HG02642 (cell line): ENCODE measurements around the gene OS9.
"Not testable (repeated sequence)": the region's sequence is repeated elsewhere in the genome, so short reads cannot be mapped to it uniquely, and the experiment has no call there.

ENCODE experiments used
- ATAC-seq: cut with Tn5 transposase; IDR thresholded peaks from one replicate; pipeline ENCODE4 v1.9.1; 2021; ENCODE audit warnings: mild to moderate bottlenecking; ENCODE audit not compliant: unreplicated experiment, poor library complexity

OS9 gene

DNA sequence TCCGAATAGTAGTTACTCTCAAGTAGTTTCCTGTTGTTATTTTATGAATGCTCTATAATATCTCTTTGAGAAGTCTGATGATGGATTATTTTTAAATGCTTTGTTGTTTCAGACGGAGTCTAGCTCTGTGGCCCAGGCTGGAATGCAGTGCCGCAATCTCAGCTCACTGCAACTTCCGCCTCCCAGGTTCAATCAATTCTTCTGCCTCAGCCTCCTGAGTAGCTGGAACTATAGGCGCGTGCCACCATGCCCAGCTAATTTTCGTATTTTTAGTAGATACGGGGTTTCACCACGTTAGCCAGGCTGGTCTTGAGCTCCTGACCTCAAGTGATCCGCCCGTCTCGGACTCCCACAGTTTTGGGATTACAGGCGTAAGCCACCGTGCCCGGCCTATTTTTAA is 1.4 kb upstream of the OS9 start:
- ATAC-seq = no peak

DNA sequence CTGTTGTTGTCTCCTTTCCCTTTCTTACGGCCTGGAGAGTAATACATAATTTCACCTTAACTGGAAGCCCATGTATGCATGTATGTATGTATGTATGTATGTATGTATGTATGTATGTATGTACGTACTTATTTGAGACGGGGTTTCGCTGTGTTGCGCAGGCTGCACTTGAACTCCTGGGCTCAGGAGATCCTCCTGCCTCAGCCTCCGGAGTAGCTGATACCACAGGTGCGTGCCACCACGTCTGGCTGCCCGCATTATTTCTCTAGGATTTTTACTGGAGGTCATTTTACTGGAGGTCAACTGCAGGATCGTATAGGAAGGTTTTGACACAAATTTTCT is 644 bp upstream of the OS9 start:
- ATAC-seq = no peak

DNA sequence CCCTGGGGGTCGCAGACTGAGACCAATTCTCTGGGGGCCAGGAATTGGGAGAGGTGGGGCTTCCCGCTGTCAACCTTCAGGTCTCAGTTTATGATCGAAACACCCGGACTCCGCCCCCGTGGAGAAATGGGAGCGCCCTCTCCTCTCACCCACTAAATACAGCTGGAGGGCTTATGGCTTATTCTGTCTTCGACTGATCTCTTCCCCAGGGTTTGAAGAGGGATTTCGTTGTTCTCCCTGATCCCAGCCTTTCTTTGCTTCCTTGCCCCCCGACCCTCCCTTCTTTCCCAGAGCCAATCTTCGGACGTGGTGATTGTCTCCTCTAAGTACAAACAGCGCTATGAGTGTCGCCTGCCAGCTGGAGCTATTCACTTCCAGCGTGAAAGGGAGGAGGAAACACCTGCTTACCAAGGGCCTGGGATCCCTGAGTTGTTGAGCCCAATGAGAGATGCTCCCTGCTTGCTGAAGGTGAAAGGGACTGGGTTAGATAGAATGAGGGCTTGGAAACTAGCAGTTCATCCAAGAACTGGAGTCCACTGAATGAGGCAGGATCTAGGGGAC is 607 bp downstream of the OS9 start:
- no peak for ATAC-seq

DNA sequence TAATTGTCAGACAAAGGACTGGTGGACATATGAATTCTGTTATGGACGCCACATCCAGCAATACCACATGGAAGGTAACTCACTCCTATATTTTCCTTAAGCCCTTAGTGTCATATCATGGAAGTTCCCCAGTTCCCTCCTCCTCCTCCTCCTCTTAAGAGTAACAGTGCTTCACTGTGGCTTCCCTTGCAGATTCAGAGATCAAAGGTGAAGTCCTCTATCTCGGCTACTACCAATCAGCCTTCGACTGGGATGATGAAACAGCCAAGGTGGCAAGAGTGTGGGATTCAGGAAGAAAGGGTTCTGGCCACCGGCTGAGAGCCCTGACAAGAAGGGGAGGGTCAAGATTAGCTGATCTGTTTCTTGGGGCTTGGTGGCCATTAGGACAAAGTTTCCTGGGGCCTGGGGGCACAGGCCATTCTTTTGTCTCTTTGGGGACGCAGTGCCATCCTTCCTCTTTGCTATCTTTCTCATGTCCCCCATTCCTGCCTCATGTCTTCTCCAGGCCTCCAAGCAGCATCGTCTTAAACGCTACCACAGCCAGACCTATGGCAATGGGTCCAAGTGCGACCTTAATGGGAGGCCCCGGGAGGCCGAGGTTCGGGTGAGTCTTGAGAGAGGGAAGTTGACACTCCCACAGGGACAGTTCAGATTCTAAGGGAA is 2.0 kb downstream of the OS9 start:
- no peak for ATAC-seq

DNA sequence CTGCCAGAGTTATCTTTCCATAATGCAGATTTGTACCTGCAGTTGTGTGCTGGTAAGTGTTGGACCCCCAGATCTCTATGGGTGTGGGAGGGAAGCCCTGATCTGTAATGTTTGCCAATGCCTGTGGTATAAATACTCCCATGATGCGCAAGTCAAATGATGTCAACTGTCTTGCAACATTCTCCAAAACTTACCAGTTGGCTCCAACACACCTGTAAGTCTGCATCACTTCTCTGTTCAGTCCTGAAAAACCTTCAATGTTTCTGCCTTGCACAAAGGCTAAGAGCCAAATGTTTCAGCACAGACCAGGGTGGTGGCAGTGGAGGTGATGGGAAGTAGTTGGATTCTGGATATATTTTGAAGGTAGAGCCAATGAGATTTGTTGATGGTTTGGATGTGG is 3.1 kb downstream of the OS9 start:
- ATAC-seq = no peak

DNA sequence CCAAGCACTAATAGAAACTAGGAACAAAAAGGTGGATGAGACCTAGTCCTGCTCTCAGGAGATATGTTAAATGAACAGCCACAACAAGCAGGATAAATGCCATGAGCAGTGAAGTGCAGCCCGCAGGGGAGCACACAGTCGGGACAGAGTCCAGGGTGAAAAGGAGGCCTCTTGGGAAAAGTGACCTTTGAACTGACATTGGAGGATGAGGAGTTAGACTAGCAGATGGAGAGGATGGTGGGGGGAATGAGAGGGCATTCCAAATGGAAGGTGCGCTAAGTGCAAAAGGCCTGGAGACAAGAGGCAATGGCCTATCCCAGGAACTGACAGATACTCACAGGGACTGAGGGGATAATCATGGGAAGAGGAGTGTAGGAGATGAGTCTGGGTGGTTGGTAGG is 4.5 kb downstream of the OS9 start:
- ATAC-seq = no peak

DNA sequence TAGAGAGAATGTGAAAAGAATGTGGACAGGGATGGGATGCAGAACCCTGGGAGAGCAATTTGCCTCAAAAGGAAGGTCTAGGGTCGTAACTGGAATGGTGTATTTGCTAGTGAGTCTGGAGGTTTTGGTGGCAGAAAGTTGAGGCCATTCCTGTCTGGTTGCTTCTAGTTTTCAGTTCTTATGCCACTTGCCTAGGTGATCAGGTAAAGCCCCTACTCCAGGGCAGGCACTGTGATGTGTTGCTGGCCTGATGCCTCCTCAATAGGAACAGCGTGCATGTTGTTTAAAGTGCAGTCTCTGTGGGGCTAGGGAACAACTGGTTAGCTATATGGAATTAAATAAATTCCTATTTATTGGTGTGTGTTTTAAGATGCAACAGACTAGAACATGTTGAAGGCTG is 6.4 kb downstream of the OS9 start:
- no peak for ATAC-seq

DNA sequence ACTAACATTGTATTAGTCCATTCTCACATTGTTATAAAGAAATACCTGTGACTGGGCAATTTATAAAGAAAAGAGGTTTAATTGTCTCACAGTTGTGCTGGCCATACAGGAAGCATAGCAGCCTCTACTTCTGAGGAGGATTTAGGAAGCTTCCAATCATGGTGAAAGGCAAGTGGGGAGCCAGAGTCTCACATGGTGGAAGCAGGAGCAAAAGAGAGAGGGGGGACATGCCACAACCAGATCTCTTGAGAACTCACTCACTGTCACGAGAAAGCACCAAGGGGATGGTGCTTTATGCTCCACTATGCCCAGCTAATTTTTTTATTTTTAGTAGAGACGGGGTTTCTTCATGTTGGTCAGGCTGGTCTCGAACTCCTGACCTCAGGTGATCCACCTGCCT is 13.3 kb downstream of the OS9 start:
- ATAC-seq = no peak

DNA sequence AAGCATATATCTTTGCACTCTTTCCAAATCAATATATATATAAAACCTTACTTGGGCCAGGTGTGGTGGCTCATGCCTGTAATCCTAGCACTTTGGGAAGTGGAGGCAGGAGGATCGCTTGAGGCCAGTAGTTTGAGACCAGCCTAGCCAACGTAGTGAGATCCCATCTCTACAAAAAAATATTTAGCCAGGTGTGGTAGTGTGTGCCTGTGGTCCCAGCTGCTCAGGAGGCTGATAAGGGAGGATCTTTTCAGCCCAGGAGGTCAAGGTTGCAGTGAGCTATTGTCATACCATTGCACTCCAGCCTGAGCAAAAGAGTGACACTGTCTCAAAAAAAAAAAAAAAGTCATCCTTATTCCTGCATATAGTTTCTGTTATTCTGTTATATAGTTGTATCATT is 14.4 kb downstream of the OS9 start:
- no peak for ATAC-seq

DNA sequence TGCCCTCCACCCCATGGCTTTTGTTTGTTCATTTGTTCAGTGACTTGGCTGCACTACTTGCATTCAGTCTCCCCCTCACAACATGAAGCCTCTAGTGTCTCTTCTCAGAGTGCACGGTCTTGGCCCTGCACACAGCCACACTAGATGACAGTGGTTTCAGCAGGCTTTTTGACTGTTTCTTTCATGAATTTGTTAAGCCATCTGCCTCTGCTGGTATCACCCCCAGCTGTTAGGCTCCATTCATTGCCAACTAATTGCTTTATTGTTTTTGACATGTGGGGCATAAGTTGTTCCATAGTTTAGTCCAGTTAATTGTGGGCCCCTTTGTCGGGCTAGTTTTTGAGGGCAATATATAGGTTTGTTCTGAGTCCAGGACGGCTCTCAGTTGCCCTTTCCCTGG is 18.8 kb downstream of the OS9 start:
- ATAC-seq = no peak

DNA sequence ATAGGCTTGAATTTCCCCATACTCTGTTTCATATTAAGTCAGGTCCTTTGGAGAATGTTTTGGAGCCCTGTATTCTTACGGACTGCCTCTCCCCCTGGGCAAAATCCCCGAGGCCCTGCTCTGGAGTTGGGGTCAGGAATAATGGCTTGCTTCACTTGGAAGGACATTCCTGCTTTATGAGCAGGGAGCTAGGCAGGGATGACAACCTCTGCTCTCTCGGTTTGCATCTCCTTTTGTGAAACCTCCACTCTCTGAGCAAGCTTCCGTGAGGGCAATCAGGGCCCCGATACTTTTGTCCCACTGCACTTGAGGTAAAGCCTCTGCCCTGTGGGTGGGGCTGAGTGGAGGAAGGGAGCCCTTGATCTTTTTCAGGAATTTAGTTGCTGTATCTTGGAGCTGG is 19.3 kb downstream of the OS9 start:
- ATAC-seq = no peak

DNA sequence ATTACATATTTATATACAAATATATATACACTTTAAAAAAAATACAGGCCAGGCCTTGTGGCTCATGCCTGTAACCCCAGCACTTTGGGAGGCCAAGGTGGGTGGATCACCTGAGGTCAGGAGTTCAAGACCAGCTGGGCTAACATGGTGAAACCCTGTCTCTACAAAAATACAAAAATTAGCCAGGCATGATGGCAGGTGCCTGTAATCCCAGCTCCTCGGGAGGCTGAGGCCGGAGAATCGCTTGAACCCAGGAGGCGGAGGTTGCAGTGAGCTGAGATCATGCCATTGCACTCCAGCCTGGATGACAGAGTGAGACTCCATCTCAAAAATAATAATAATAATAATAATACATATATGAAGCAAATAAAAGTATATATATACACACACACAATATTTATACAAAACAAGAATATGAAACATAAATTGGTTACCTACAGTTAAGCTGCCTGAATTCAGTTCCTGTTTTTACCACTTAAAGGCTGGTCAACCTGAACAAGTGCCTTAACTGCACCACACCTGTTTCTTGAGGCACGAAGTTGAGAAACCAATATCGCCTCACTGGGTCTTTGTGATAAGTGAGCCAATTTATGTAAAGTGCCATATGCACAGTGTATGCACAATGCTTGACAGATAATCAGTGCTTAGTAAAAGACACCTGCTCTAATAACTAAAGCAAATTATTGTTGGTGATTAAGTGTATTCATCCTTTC is 21.3 kb downstream of the OS9 start:
- not testable (repeated sequence) for ATAC-seq

DNA sequence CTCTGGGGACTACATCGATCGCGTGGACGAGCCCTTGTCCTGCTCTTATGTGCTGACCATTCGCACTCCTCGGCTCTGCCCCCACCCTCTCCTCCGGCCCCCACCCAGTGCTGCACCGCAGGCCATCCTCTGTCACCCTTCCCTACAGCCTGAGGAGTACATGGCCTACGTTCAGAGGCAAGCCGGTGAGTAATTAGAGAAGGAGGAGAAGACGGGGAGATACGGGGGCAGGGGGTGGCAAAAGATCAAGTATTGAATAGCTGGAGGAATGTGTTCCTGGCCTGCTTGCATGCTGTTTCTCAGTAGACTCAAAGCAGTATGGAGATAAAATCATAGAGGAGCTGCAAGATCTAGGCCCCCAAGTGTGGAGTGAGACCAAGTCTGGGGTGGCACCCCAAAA is 21.9 kb downstream of the OS9 start:
- ATAC-seq = no peak

DNA sequence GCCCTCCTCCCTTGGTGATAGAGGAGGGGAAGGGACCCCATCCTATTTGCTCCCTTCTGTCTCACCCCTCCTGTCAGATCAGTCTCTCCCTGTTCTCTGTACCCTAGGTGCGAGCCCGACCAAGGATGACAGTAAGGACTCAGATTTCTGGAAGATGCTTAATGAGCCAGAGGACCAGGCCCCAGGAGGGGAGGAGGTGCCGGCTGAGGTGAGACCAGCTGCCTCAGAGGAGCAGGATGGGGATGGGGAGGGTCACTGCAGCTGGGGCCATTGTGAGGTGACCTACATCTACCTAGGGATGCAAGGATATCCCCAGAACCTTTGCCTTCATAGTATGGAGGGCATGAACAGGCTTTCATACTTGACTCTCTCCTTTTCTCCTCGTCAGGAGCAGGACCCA is 22.4 kb downstream of the OS9 start:
- no peak for ATAC-seq

DNA sequence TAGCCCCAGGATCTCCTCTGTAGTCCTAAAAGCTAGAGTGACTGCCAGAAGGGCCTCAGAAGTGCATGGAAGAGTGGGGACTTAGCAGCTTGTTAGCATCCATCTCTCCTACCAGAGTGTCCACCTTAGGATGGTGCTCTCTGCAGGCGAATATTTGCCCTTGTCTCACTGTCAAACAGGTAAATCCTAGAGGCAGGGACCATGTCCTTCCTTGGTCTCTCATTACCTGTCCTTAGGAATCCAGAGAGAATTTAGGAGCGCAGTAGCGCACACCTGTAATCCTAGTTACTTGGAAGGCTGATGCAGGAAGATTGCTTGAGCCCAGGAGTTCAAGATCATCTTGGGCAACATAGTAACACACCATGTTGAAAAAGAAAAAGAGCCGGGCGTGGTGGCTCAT is 23.2 kb downstream of the OS9 start:
- no peak for ATAC-seq

DNA sequence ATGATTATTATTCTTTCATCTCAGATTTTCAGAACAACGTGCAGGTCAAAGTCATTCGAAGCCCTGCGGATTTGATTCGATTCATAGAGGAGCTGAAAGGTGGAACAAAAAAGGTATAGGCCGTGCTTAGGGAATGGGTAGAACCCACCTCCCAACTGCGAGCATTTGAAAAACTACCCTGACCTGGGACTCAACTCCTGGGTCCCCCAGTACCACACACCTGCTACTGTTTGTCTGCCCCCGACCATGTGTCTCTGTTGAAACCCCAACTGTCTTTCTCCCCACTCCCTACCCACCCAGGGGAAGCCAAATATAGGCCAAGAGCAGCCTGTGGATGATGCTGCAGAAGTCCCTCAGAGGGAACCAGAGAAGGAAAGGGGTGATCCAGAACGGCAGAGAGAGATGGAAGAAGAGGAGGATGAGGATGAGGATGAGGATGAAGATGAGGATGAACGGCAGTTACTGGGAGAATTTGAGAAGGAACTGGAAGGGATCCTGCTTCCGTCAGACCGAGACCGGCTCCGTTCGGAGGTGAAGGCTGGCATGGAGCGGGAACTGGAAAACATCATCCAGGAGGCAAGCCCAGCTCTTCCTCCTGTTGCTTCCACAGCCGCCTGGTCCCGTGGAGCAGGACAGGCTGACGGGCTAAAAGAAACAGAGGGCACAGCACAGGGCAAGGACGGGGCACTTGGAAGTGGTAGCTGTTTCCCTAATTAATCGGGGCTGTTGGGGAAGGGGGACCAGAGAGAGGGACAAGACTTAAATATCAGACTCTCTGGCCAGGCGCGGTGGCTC is 24.1 kb downstream of the OS9 start:
- no peak for ATAC-seq

DNA sequence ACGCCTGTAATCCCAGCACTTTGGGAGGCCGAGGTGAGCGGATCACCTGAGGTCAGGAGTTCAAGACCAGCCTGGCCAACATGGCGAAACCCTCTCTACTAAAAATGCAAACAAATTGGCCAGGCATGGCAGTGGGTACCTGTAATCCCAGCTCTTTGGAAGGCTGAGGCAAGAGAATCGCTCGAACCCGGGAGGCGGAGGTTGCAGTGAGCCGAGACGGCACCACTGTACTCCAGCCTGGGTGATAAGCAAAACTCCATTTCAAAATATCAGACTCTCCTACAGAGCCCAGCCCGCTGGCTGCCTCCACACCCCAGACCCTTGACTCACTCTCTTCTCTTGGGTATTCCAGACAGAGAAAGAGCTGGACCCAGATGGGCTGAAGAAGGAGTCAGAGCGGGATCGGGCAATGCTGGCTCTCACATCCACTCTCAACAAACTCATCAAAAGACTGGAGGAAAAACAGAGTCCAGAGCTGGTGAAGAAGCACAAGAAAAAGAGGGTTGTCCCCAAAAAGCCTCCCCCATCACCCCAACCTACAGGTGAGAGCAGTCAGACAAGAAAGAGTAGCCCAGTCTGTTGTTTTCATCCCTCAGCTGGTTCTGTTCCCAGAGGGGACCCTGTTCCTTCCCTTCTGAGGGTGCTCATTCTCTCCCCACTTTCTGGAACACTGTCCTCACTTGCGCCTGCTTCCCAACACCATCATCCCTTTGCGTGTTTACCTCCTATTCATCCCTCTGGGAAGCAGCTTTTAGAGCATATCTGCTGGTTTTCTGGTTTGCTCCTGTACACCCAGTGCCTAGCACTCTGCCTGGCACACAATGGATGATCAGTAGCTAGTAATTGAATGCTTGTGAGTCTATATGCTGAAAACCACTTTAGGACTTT is 25.0 kb downstream of the OS9 start:
- ATAC-seq = no peak

DNA sequence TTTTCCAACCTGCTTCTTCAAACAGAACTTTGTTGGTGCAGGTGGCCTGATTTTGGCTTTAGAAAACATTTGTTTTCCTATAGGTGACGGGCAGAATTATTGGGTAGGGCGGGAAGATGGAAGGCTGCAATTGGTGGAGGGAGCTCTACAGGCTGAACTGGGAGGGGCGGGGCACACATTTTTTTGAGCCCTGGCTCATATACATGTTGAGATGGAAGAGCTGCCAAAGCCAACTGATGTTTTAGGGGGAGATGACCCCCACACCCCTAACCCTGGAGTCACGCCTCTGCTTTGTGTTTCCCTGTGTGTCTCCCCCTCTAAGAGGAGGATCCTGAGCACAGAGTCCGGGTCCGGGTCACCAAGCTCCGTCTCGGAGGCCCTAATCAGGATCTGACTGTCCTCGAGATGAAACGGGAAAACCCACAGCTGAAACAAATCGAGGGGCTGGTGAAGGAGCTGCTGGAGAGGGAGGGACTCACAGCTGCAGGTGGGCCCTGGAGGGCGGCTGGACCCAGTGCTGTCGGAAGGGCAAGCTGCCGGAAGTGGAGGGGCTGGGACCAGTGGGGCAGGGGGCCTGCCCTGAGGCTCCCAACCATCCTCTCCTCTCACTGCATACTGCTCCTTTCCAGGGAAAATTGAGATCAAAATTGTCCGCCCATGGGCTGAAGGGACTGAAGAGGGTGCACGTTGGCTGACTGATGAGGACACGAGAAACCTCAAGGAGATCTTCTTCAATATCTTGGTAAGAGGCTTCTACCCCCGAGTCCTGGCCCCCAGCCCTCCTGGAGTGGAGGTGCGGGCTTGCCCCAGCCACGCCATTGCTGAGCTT is 26.1 kb downstream of the OS9 start:
- no peak for ATAC-seq
